Spleen (tissue), 7 donors: ENCODE measurements around the gene YAP1.

ENCODE experiments used
- POLR2AphosphoS5 ChIP-seq, 3 donors: sonication (generic); formaldehyde crosslinking; IDR thresholded peaks; one replicate each; pipeline ENCODE4 v1.5.1; 2017; ENCODE audit warnings: antibody characterized with exemption in 3 of 3
- TF ChIP-seq, protein P1 (sequence below), 11 experiments: fragments of 200-600 bp in 7 of 11; fragments of 450-650 bp in 4 of 11; sonication (generic) in 4 of 11; IDR thresholded peaks in 8 of 11; conservative IDR thresholded peaks in 3 of 11; 1 replicate in 7 of 11; 2 replicates in 4 of 11; pipeline versions ENCODE4 v1.4.0 to v1.8.0; 2016 to 2021; ENCODE audit warnings: antibody characterized with exemption in 11 of 11, inconsistent platforms in 4 of 11, mild to moderate bottlenecking in 1 of 11
- donor health status: DM: no; HTN: no; CAD: no; lungs with moderate emphysema.
- donor health status: DM: no; HTN: no; CAD: no.
- donor health status: DM: no; HTN: no; CAD: no.

DNA sequence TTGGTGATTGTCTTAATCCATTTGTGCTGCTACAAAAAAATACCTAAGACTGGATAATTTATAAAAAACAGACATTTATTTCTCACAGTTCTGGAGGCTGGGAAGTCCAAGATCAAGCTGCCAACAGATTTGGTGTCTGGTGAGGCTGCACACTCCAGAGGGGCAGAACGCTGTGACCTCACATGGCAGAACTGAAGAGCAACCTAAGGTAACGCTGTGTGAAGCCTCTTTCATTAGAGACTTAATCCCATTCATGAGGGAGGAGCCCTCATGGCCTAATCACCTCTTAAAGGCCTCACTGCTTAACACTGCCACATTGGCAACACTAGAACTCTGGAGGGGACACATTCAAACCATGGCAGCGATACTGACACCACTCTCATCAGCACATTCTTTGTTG is 164.4 kb downstream of the YAP1 start:
- TF ChIP-seq POLR2AphosphoS5 (IDR thresholded peaks at IDR 0.05) = no peak
- TF ChIP-seq, protein P1, sequence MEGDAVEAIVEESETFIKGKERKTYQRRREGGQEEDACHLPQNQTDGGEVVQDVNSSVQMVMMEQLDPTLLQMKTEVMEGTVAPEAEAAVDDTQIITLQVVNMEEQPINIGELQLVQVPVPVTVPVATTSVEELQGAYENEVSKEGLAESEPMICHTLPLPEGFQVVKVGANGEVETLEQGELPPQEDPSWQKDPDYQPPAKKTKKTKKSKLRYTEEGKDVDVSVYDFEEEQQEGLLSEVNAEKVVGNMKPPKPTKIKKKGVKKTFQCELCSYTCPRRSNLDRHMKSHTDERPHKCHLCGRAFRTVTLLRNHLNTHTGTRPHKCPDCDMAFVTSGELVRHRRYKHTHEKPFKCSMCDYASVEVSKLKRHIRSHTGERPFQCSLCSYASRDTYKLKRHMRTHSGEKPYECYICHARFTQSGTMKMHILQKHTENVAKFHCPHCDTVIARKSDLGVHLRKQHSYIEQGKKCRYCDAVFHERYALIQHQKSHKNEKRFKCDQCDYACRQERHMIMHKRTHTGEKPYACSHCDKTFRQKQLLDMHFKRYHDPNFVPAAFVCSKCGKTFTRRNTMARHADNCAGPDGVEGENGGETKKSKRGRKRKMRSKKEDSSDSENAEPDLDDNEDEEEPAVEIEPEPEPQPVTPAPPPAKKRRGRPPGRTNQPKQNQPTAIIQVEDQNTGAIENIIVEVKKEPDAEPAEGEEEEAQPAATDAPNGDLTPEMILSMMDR (IDR thresholded peaks at IDR 0.05 in 8 of 11, conservative IDR thresholded peaks at IDR 0.05 in 3 of 11) = no peak
